D721Med (cell line): ENCODE results near the gene CNTN4.

ENCODE experiments used
- DNase-seq: peaks from one replicate; pipeline ENCODE4 v3.0.0; 2011; ENCODE audit warnings: low spot score; ENCODE audit not compliant: insufficient read length
- FAIRE-seq: peaks from 2 replicates; lab custom pipeline; 2011; peaks lifted over from hg19 to GRCh38; lab: Jason Lieb, UNC
- TF ChIP-seq, protein P1 (sequence below): IDR thresholded peaks from 2 replicates; pipeline ENCODE4 v1.5.1; 2012; ENCODE audit warnings: mild to moderate bottlenecking, control low read depth; ENCODE audit not compliant: insufficient read depth; ENCODE audit errors: missing control alignments

CNTN4 gene

DNA sequence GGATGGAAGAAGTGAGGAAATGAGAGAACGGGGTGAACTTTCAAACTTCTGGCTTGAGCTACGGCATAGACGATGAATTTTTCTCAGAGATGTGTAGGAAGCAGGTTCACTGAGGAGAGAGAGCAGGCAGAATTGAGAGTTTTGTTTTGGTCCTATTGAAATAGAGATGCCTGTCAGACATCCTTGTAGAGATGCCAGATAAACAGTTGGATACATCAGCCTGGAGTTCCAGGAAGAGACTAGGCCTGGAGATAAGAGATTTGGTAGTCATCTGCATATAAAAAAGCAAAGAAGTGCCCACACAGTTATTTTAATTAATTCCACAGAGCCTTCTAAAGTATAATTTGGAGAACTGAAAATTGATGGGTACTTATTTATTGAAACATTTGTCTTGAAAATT, 515.9 kb downstream of the CNTN4 start:
- FAIRE-seq (no peak), DNase-seq (no peak)
- TF ChIP-seq, protein P1, sequence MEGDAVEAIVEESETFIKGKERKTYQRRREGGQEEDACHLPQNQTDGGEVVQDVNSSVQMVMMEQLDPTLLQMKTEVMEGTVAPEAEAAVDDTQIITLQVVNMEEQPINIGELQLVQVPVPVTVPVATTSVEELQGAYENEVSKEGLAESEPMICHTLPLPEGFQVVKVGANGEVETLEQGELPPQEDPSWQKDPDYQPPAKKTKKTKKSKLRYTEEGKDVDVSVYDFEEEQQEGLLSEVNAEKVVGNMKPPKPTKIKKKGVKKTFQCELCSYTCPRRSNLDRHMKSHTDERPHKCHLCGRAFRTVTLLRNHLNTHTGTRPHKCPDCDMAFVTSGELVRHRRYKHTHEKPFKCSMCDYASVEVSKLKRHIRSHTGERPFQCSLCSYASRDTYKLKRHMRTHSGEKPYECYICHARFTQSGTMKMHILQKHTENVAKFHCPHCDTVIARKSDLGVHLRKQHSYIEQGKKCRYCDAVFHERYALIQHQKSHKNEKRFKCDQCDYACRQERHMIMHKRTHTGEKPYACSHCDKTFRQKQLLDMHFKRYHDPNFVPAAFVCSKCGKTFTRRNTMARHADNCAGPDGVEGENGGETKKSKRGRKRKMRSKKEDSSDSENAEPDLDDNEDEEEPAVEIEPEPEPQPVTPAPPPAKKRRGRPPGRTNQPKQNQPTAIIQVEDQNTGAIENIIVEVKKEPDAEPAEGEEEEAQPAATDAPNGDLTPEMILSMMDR: no peak

DNA sequence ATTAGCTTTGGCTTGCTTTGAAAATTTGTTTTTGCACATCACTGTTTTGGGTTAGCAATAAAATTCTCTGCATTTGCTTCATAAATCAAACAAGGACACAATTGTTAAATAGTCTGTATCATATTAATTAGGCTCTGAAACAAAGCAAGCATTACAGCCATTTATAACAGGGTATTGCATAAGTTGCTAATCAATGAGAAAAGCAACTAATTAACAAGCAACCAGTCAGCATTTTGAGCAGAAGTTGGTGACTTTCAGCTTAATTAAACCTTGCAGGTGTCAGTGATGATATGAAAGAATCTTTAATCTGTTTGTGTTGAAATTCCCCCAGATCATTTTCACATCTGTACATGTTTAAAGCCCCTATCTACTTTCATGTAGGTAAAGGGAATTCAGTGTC, 516.4 kb downstream of the CNTN4 start:
- DNase-seq: no peak
- TF ChIP-seq, protein P1: no peak
- FAIRE-seq: no peak

DNA sequence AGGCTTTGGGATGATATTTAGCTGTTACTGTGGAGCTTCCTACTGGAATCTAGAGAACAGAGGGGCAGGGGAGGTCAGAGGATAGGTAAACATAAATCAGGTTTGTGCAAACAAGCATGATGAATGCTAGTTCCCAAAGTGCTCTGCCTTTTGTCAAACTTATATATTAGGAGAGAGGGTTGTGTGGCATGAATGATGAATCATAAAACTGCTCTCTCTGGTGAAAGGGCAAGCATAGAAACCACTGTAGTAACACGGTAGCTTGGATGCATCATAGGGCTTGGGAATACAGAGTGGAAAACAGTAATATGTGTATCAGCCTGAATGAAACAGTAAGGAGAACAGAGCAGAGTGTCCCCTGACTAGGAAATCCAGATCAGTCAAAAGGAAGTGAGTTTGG, 524.8 kb downstream of the CNTN4 start:
- TF ChIP-seq, protein P1: no peak
- DNase-seq (no peak), FAIRE-seq (no peak)

DNA sequence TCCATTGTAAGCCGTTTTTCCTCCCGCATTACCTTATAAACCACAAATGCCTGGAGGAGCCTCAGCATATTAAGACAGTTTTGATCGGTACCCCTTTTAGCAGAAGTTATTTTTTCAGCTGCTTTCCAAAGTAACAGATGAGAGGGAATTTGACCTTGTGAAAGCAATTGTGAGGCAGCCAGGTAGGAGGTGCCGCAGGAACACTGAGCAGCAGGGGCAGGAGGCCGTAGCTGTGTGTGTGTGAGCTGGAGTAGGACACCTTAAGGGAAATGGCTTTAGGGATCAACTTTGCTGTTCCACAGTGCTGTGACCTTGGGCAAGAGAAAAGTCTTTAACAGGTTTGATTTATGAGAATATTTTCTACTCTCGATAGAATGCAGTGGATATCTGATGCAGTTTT, 529.5 kb downstream of the CNTN4 start:
- TF ChIP-seq, protein P1: no peak
- DNase-seq (no peak), FAIRE-seq (no peak)

DNA sequence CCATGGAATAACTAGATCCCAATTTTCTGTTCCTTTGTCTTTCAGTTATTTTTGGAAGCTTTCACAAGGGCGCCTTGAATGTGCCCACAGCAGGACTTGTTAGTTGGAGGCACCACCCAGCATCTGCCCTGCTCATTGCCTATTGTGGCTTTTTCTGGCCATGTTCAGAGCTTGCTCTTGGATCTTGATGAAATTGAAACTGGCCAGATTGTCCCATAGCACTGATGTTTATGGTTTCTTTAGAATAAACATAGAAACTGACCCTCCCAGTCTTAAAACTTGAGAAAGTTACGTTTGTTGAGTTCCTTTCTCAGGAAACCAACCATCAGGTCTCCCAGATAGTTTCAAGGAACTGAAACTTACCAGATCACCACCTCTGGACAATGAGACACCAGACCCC, 536.8 kb downstream of the CNTN4 start:
- TF ChIP-seq, protein P1: no peak
- no peak for FAIRE-seq
- DNase-seq: no peak

DNA sequence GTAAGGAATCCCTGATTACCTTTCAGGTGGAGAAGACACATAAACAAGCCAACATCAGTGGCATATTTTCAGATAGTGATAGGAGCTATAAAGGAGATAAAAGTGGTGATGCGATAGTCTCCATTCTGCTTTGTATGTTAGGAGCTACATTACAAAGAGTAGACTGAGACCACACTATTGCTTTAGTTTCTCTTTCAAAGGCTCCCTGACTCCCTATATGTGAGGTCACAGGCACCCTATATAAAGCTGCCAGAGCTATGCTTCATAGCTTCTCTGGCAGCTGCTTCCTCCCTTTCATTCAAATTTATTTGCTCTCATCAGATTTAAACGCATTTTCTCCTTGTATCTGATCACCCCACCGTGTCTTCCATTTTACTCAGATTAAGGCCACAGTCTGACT, 544.9 kb downstream of the CNTN4 start:
- FAIRE-seq (no peak), DNase-seq (no peak)
- TF ChIP-seq, protein P1: no peak

DNA sequence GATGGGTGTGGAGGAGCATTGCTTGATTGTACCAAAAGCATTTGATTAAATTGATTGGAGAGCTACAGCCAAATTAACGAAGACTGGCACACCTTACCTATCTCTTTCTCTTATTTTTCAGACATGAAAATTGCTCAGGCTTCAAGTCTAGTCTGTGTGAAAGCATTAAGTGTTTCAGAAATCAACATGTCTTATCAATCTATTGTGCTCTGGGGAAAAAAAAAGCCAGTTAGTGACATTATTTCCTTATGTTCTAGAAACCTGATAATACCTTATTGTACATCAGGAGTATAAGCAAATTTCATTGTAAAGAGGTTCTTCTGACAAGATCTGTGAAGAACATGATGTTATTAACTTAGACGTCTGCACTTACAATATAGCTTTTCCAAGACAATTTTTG, 546.3 kb downstream of the CNTN4 start:
- FAIRE-seq: no peak
- no peak for DNase-seq
- TF ChIP-seq, protein P1: no peak
